IPS-11a (cell line): ENCODE results near the gene MTARC1.

ENCODE experiments used
- H3K4me3 ChIP-seq: one replicate; pipeline ENCODE4 v1.5.1; 2013; ENCODE audit warnings: low read depth, low read length, control low read depth

MTARC1 gene

DNA sequence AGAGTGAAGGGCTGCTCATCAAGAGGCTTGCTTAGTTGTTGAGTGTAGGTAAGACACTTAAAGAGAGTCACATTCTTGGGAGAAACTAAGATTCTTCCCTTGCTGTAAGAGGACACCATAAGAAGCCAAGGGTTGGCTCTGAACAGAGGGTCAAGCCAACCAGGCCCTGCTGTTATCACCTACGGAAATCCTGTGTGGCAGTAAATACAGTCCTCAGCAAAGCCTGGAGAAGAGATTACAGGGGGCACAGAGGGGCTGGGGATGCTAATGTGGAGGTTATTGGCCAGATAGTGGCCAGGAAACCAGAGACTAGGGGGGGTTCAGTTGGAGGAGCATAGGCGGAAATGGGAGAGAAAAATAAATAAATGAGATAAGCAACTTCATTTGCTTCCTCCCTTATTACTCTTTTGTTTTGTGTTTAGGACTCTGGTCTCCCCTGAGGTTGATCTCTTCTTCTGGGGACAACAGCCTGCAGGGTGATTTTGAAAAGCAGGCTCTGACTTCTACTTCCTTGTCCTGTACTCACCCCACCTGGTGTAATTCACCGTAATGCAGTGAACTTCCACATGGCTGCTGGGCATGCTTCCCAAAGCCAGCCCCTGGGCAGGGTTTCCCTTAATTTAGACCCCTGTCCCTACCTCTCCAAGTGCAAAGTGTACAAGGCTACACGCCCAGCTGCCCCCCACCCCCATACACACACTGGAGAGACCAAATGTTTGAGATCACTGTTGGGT is 40.9 kb downstream of the MTARC1 start:
- H3K4me3 ChIP-seq, result no peak overlapping the region

DNA sequence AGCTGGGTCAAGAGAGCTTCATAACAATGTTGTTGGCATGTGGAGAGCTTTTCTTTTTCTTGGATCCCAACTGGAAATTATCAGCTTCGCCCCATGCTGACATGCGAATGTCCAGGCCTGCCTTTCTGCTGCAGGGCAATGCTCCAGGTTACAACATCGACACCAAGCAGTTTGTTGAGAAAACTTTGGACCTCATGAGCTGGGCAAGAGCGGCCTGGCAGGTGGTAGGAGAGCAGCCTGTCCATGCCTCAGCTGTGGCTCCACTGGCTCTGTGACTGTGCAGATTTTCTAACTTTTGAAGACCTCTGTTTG is 41.4 kb downstream of the MTARC1 start:
- no peak overlapping the region for H3K4me3 ChIP-seq

DNA sequence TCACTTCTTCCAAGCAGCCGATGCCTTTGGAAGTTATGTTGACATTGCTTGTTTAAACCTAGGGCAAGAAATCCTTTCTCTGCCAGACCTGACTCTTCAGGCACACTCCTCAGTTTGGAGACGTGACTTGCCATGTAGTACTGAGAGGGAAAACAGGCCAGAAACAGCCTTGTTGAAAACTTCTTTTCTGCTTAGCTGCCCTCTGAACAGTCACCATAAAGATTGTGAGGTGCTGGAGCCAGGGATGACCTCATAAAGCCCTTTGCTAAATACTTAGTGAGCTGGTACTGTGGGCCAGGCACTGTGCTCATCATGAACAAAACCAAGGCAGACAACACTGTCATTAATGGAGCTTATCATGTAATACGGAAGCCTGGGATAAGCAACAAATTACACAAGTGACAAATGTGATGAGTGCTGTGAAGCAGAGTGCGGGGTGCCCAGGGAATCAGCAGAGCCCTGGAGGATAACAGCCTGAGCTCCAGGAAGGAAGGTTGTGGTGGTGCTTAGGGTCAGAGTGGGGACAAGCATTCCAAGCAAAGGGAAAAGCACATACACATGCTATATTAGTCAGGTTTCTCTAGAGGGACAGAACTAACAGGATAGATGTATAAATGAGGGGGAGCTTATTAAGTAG is 42.4 kb downstream of the MTARC1 start:
- no peak overlapping the region for H3K4me3 ChIP-seq

- no peak overlapping the region for H3K4me3 ChIP-seq
Measured at GRCh38 chr1:220833436-220833835, 46.7 kb downstream of the MTARC1 start.

DNA sequence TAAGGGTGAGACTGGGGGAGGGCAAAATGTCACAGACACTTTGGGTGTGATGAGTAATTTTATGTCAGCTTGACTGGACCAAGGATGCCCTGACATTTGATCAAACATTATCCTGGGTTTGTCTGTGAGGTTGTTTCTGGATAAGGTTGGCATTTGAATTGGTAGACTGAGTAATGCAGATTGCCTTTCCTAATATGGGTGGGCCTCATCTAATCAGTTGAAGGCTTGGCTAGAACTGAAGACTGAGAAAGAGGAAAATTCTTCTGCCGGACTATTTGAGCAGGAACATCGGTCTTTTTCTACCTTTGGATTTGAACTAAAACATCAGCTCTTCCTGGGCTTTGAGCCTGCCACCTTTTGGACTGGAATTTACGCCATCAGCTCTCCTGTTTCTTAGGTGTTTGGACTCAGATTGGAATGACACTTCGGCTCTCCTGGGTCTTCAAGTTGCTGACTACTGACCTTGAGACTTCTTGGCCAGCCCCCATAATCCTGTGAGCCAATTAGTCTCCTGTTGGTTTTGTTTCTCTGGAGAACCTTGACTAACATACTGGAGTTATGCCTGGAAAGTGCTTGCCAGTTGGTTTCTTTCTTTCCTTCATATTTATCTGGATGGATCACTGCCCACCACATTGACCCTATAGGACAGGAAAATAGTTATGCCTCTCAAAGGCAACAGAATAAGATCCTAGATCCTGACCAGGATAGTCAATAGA is 47.6 kb downstream of the MTARC1 start:
- no peak overlapping the region for H3K4me3 ChIP-seq
